GM23338 (cell line): Measurements from ENCODE around the gene UNC45A. TPM values are rescaled to one million over a fixed set of nuclear protein-coding genes. Genes with fewer than 3 reads are reported as not detected.
A peak's percentile ranks its signal among the peaks of the same experiment; 100 is the strongest.

Experiments
- ATAC-seq: fragments of 200-7000 bp; cut with Tn5 transposase; 3 replicates; pipeline ENCODE4 v1.9.1; 2020
- DNase-seq: peaks from one replicate; pipeline ENCODE4 v3.0.0-alpha.2; 2015; ENCODE audit warnings: low spot score
- H2AFZ ChIP-seq: fragments of 200-600 bp; sonication (generic); 2 replicates; pipeline ENCODE4 v1.8.0; 2016; ENCODE audit warnings: antibody characterized with exemption, mild to moderate bottlenecking, moderate library complexity
- H3F3A ChIP-seq: fragments of 200-600 bp; sonication (generic); replicated peaks from 2 replicates; pipeline ENCODE4 v1.8.0; 2017; ENCODE audit warnings: antibody characterized with exemption, mixed run types, low read depth
- H3K27ac ChIP-seq: fragments of 200-600 bp; sonication (generic); 2 replicates; pipeline ENCODE4 v1.6.1; 2016; ENCODE audit warnings: low read depth
- H3K27me3 ChIP-seq: fragments of 200-600 bp; sonication (generic); 2 replicates; pipeline ENCODE4 v1.8.0; 2016; ENCODE audit warnings: mild to moderate bottlenecking, mixed run types, moderate library complexity; ENCODE audit not compliant: insufficient read depth
- H3K36me3 ChIP-seq: fragments of 200-600 bp; sonication (generic); 2 replicates; pipeline ENCODE4 v1.8.0; 2016; ENCODE audit warnings: mild to moderate bottlenecking; ENCODE audit not compliant: insufficient read depth
- H3K4me1 ChIP-seq: fragments of 200-600 bp; sonication (generic); 2 replicates; pipeline ENCODE4 v1.8.0; 2016; ENCODE audit warnings: mild to moderate bottlenecking, moderate library complexity; ENCODE audit not compliant: insufficient read depth
- H3K4me2 ChIP-seq: fragments of 200-600 bp; sonication (generic); 2 replicates; pipeline ENCODE4 v1.7.1; 2017; ENCODE audit warnings: mixed run types
- H3K4me3 ChIP-seq: fragments of 200-600 bp; sonication (generic); 2 replicates; pipeline ENCODE4 v1.6.1; 2016; ENCODE audit warnings: mixed run types
- H3K79me2 ChIP-seq: fragments of 200-600 bp; sonication (generic); replicated peaks from 2 replicates; pipeline ENCODE4 v1.8.0; 2017; ENCODE audit warnings: mild to moderate bottlenecking; ENCODE audit not compliant: insufficient read depth
- H3K9me2 ChIP-seq: fragments of 200-600 bp; sonication (generic); 2 replicates; pipeline ENCODE4 v1.8.0; 2017; ENCODE audit not compliant: insufficient read depth
- H4K20me1 ChIP-seq: fragments of 200-600 bp; sonication (generic); replicated peaks from 2 replicates; pipeline ENCODE4 v1.8.0; 2017; ENCODE audit warnings: mild to moderate bottlenecking; ENCODE audit not compliant: insufficient read depth
- H3K27ac Mint-ChIP-seq: 2 replicates; pipeline ENCODE4 v1.8.0; 2020; ENCODE audit warnings: inconsistent platforms, mild to moderate bottlenecking, moderate library complexity, mixed read lengths
- H3K27me3 Mint-ChIP-seq: 3 replicates; pipeline ENCODE4 v1.8.0; 2022; ENCODE audit warnings: low read depth, mild to moderate bottlenecking, moderate library complexity, mixed read lengths, inconsistent platforms; ENCODE audit not compliant: insufficient read depth, poor library complexity
- H3K36me3 Mint-ChIP-seq: 3 replicates; pipeline ENCODE4 v1.8.0; 2021; ENCODE audit warnings: low read depth, mild to moderate bottlenecking, inconsistent platforms, moderate library complexity, mixed read lengths
- H3K4me1 Mint-ChIP-seq: 3 replicates; pipeline ENCODE4 v1.8.0; 2020; ENCODE audit warnings: mild to moderate bottlenecking, inconsistent platforms, mixed read lengths
- H3K4me3 Mint-ChIP-seq: 3 replicates; pipeline ENCODE4 v1.8.0; 2021; ENCODE audit warnings: moderate library complexity, mild to moderate bottlenecking, inconsistent platforms, mixed read lengths
- H3K9me3 Mint-ChIP-seq: 3 replicates; pipeline ENCODE4 v1.8.0; 2020; ENCODE audit warnings: moderate library complexity, mild to moderate bottlenecking, inconsistent platforms, mixed read lengths
- CREB1 ChIP-seq: fragments of 250-450 bp; sonication (Bioruptor Pico); IDR thresholded peaks from 2 replicates; pipeline ENCODE4 v1.5.0; 2020; ENCODE audit warnings: low read depth, mild to moderate bottlenecking, moderate library complexity
- CTCF ChIP-seq, 2 experiments: fragments of 200-600 bp in 1 of 2; sonication (generic) in 1 of 2; conservative IDR thresholded peaks; 2 replicates each; pipeline versions ENCODE4 v1.5.1 to v1.6.1; 2016 to 2017; ENCODE audit warnings: antibody characterized with exemption in 2 of 2, low read depth in 2 of 2, mild to moderate bottlenecking in 2 of 2, moderate library complexity in 1 of 2
- EZH2 ChIP-seq: fragments of 200-600 bp; sonication (generic); IDR thresholded peaks from one replicate; pipeline ENCODE4 v1.8.0; 2017; ENCODE audit warnings: antibody characterized with exemption, mild to moderate bottlenecking, low read depth; ENCODE audit not compliant: unreplicated experiment
- JUNB ChIP-seq: IDR thresholded peaks from one replicate; pipeline ENCODE4 v1.6.1; 2016; ENCODE audit warnings: antibody characterized with exemption; ENCODE audit not compliant: unreplicated experiment
- NANOG ChIP-seq: IDR thresholded peaks from 2 replicates; pipeline ENCODE4 v1.6.1; 2016; ENCODE audit warnings: antibody characterized with exemption, borderline replicate concordance
- POLR2AphosphoS5 ChIP-seq: IDR thresholded peaks from 2 replicates; pipeline ENCODE4 v1.6.1; 2016; ENCODE audit warnings: antibody characterized with exemption, low read depth
- REST ChIP-seq: IDR thresholded peaks from one replicate; pipeline ENCODE4 v1.6.1; 2018; ENCODE audit warnings: antibody characterized with exemption; ENCODE audit not compliant: unreplicated experiment
- STAT1 ChIP-seq: IDR thresholded peaks from one replicate; pipeline ENCODE4 v1.6.1; 2016; ENCODE audit warnings: antibody characterized with exemption; ENCODE audit not compliant: unreplicated experiment
- polyA plus RNA-seq: library from polyadenylated mRNA; unstranded; fragments of >200 nt; fragmentation: Nextera tagmentation; extraction: Ambion mirVana; gene quantifications from 2 replicates; pipeline ENCODE4 v1.2.1, GENCODE V29; 2016
- total RNA-seq: library from RNA; depleted of rRNA; stranded (reverse); fragments of >200 nt; shearing (Covaris generic); gene quantifications from 2 replicates; pipeline ENCODE4 v1.2.3, GENCODE V29; 2014
- TF ChIP-seq, protein P1 (sequence below): fragments of 250-450 bp; sonication (Bioruptor Pico); IDR thresholded peaks from 2 replicates; pipeline ENCODE4 v1.5.0; 2020; ENCODE audit warnings: mild to moderate bottlenecking, moderate library complexity

The UNC45A gene
- total and polyA plus RNA-seq, 2 experiments from 2014 or later, result 40.2 to 86.8 TPM

DNA sequence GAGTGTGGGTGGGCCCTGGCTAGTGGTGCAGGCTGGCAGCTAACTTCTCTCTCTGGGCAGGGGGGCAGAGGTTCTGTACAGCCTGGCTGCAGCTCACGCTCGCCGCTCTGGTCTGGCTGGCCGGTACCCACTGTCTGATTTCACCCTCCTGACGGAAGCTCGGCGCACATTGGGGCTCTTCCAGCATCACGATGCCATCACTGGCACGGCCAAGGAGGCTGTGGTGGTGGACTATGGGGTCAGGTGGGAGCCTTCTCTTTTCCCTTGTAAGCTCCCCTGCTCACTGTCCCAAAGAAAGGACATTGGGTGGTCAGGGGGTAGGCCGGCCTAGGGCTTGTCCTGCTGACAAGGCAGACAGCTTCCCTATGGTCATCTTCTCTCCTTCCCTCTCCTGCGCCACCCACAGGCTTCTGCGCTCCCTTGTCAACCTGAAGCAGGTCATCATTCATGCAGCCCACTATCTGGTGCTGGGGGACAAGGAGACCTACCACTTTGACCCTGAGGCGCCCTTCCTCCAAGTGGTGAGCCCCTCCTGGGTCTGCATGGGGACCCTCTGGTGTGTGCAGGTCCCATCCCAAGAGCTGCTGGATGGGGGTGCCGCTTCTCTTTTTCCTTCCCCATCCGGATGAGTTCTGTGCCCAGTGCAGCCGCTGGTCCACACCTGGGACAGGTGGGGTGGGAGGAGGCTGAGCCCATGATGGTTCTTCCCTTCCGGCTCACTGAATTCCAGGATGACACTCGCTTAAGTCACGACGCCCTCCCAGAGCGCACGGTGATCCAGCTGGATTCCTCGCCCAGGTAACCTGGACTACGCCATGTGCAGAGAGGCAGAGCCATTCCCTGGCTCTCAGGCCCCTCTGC, 24.4 kb upstream of the UNC45A start:
- no peaks in the 10 kb centered on the region for H3K27me3 ChIP-seq
- no peak overlapping the region for H3K27ac Mint-ChIP-seq
- H3K4me3 Mint-ChIP-seq, result no peak overlapping the region
- H3K79me2 ChIP-seq, result no peaks in the 10 kb centered on the region
- no peaks in the 10 kb centered on the region for H4K20me1 ChIP-seq
- H3K9me3 Mint-ChIP-seq, result no peaks in the 10 kb centered on the region
- H3K36me3 Mint-ChIP-seq, result peaks cover 9% of the 10 kb centered on the region
- TF ChIP-seq CTCF (conservative IDR thresholded peaks at IDR 0.05; ENCODE audit: low read depth in 2 of 2), result peak in 1 of 2 experiments; percentile 34; a peak in 1 of 4 replicates
- no peak for TF ChIP-seq EZH2
- no peak for TF ChIP-seq CREB1 (CRISPR knock-in tag)
- no peaks in the 10 kb centered on the region for H3K9me2 ChIP-seq
- H3K36me3 ChIP-seq, result no peaks in the 10 kb centered on the region
- no peaks in the 10 kb centered on the region for H3F3A ChIP-seq
- H3K4me3 ChIP-seq, result no peak overlapping the region
- H3K4me1 Mint-ChIP-seq, result peaks cover under 1% of the 10 kb centered on the region; the same call in 2 of the 3 replicates
- ATAC-seq (no peak), DNase-seq (no peak)
- no peak overlapping the region for H3K27ac ChIP-seq
- H3K4me2 ChIP-seq, result no peak overlapping the region
- no peaks in the 10 kb centered on the region for H3K4me1 ChIP-seq
- peaks cover 1% of the 10 kb centered on the region for H3K27me3 Mint-ChIP-seq
- no peak overlapping the region for H2AFZ ChIP-seq

- Histone ChIP-seq H3K36me3 (no peaks in the 10 kb centered on the region), H4K20me1 (no peaks in the 10 kb centered on the region), H3K27ac (no peak overlapping the region), H2AFZ (no peak overlapping the region), H3K27me3 (no peaks in the 10 kb centered on the region), H3F3A (no peaks in the 10 kb centered on the region), H3K4me3 (no peak overlapping the region), H3K9me2 (no peaks in the 10 kb centered on the region), H3K4me1 (no peaks in the 10 kb centered on the region), H3K4me2 (no peak overlapping the region), H3K79me2 (no peaks in the 10 kb centered on the region)
- DNase-seq, result no peak
- Mint-ChIP-seq H3K4me3 (no peak overlapping the region), H3K27me3 (peaks cover 3% of the 10 kb centered on the region), H3K4me1 (peaks cover 4% of the 10 kb centered on the region; the same call in 2 of the 3 replicates), H3K27ac (no peak overlapping the region), H3K36me3 (peaks cover 7% of the 10 kb centered on the region; the same call in 2 of the 3 replicates), H3K9me3 (no peaks in the 10 kb centered on the region)
- no peak for ATAC-seq
- TF ChIP-seq STAT1 (no peak), NANOG (no peak), POLR2AphosphoS5 (no peak), JUNB (no peak), CREB1 (CRISPR knock-in tag) (no peak), REST (no peak)
- TF ChIP-seq, protein P1, sequence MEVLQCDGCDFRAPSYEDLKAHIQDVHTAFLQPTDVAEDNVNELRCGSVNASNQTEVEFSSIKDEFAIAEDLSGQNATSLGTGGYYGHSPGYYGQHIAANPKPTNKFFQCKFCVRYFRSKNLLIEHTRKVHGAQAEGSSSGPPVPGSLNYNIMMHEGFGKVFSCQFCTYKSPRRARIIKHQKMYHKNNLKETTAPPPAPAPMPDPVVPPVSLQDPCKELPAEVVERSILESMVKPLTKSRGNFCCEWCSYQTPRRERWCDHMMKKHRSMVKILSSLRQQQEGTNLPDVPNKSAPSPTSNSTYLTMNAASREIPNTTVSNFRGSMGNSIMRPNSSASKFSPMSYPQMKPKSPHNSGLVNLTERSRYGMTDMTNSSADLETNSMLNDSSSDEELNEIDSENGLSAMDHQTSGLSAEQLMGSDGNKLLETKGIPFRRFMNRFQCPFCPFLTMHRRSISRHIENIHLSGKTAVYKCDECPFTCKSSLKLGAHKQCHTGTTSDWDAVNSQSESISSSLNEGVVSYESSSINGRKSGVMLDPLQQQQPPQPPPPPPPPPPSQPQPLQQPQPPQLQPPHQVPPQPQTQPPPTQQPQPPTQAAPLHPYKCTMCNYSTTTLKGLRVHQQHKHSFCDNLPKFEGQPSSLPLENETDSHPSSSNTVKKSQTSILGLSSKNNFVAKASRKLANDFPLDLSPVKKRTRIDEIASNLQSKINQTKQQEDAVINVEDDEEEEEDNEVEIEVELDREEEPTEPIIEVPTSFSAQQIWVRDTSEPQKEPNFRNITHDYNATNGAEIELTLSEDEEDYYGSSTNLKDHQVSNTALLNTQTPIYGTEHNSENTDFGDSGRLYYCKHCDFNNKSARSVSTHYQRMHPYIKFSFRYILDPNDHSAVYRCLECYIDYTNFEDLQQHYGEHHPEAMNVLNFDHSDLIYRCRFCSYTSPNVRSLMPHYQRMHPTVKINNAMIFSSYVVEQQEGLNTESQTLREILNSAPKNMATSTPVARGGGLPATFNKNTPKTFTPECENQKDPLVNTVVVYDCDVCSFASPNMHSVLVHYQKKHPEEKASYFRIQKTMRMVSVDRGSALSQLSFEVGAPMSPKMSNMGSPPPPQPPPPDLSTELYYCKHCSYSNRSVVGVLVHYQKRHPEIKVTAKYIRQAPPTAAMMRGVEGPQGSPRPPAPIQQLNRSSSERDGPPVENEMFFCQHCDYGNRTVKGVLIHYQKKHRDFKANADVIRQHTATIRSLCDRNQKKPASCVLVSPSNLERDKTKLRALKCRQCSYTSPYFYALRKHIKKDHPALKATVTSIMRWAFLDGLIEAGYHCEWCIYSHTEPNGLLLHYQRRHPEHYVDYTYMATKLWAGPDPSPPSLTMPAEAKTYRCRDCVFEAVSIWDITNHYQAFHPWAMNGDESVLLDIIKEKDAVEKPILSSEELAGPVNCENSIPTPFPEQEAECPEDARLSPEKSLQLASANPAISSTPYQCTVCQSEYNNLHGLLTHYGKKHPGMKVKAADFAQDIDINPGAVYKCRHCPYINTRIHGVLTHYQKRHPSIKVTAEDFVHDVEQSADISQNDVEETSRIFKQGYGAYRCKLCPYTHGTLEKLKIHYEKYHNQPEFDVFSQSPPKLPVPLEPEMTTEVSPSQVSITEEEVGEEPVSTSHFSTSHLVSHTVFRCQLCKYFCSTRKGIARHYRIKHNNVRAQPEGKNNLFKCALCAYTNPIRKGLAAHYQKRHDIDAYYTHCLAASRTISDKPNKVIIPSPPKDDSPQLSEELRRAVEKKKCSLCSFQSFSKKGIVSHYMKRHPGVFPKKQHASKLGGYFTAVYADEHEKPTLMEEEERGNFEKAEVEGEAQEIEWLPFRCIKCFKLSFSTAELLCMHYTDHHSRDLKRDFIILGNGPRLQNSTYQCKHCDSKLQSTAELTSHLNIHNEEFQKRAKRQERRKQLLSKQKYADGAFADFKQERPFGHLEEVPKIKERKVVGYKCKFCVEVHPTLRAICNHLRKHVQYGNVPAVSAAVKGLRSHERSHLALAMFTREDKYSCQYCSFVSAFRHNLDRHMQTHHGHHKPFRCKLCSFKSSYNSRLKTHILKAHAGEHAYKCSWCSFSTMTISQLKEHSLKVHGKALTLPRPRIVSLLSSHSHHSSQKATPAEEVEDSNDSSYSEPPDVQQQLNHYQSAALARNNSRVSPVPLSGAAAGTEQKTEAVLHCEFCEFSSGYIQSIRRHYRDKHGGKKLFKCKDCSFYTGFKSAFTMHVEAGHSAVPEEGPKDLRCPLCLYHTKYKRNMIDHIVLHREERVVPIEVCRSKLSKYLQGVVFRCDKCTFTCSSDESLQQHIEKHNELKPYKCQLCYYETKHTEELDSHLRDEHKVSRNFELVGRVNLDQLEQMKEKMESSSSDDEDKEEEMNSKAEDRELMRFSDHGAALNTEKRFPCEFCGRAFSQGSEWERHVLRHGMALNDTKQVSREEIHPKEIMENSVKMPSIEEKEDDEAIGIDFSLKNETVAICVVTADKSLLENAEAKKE (CRISPR knock-in tag), result no peak
Measured at GRCh38 chr15:90911302-90911623, 23.8 kb upstream of the UNC45A start.
